GM18499 (cell line): ENCODE data around the gene ARHGEF4.
"Not testable (repeated sequence)": the region's sequence is repeated elsewhere in the genome, so short reads cannot be mapped to it uniquely, and the experiment has no call there.

Experiments used
- ATAC-seq: cut with Tn5 transposase; IDR thresholded peaks from one replicate; pipeline ENCODE4 v1.9.1; 2021; ENCODE audit warnings: moderate number of reproducible peaks; ENCODE audit not compliant: insufficient read depth, unreplicated experiment

The ARHGEF4 gene

DNA sequence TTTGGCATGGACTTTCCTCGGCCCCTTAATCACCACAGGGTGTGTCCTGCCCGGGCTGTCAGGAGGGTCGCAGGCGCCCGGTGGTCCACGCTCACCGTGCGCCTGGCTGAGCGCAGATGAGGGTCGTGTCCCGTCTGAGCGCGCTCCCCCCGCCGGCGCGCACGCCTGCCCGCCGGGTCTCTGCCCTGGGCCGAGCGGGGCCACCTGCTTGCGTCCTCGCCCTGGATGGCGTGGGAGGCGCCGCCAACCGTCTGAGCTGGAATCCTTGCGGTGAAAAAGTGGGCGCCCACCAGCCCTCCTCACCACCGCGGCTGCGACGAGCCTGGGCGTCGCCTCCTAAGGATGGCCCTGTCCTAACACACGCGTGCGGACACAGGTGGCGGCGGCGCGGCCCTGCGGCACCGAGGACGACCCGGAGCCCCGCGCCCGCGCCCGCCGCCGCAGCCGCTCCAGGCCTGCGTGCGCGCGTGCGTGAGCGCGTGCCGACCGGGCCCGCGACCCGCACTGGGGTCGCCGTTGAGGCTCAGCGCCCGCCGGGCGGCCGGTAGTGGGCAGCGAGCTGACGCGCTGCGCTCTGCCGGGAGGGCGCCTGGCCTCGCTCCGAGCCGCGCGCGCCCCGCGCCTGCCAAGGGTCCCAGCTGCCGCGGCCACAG, 126.6 kb downstream of the ARHGEF4 start:
- no peak for ATAC-seq

DNA sequence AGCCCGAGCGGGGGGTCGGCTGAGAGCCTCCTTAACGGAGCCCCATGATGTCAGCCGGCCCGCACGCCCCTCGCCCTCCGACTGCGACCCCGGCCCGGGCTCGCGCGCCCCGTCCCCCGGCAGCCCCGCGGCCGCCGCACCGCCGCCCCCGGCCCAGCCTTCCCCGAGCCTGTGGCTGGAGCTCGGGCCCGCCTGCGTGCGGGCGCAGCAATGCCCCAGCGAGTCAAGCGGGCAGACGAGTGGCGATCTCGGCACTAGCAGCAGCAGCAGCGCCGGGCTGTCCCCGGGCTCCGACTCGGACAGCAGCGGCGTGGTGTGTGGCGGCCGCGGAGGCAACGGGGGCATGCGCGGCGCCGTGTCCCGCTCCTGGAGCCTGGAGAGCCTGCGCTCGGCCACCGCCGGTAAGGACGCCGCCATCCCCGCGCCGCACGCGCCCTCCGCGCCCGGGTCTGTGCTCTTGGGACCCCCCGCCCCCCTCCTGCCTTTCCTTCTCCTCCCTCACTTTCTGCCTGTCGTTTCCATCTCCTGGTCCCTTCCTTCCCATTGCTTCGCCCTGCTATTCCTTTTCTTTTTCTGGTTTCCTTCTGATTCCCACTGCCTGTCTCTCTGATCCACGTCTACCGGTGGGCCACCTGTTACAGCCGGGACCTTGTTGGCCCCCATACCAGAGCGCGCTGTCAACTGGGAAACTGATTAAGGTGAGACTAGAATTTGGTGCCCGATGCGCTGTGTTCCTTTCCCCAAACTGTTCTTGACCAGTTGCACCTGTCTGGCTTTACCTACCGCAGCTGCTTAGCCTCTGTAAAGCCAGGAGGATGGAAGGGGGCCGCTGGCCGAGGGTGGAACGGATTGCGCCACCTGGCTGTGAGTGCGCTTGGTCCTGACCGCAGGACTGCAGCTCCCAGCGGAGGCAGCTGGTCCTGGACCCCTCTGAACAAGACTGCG, 127.4 kb downstream of the ARHGEF4 start:
- ATAC-seq, result no peak

DNA sequence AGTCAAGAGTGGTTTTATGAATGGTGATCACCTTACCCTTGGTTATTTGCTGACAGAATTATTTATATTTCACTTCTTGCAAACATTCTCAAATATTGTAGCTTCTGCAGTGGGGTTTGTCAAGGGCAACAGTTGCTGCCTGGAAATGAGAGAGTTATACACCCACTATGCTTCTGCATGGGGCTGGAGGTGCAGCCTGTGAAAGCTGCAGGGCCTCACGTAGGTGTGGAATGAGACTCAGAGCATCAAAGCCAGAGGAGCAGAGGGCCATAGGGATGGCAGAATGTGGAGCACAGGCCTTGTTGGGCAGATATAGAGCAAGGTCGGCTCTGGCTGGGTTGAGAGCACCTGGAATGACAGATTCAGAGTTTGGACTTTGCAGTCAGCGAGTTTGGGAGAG, 128.2 kb downstream of the ARHGEF4 start:
- no peak for ATAC-seq

DNA sequence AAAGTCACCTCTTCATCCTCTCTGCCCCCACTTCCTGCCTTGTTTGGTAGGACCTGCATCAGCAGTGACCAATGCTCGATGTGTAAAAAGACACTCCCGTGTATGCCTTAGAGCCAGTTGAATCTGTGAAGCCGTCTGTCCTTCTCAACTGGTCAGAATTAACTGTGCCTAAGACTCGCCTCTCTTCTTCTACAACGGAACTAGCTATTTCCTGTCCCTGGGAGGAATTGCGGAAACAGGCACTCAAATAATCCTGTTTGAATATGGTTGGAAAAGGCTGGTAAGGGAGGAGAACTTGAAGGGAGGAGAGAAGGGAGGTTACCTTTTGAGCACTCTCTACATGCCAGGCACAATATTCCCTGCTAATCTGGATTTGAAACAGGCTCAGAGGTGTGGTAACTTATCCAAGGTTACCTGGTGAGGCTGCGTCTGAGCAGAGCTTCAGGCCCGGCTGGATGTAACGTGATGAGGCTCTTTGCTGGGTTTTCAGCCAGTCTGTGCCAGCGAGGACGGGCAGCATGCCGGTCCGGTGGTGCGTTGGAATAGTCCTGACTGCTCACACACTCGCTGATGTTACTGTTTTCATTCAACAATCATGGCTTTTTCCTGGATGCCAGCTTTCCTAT, 129.5 kb downstream of the ARHGEF4 start:
- no peak for ATAC-seq

DNA sequence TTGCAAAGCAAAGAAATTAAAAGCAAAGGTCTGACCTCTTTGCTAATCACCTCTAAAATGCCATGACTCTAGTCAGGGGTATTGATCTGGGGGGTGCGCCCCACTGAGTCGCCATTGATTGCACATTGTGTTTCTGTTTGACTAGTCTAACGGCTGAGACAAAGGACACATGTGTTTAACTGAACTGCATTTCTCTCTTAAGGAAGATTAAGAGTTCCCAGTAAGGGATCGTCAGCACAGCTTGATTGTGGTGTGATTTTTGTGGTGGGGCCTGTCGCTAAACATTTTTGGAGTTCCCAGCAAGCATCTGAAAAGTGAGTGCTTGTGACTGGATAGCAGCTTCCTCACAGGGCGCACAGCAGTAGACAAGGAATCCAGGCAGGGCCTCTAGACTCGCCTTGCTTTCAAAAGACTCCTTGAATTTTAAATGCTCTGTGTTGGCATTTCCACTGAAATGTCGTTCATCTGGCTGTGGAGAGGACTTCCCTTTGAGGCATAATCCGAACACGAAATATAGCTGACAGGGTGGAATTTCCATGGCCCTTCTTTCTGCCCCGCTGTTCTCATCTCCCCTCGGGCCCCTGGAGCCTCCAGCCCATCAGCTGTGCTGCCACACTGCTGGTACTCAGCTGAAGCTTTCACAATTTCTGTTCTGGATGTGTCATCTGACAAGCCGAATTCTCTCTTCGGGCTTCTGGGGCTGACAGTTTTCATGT, 130.2 kb downstream of the ARHGEF4 start:
- ATAC-seq, result no peak

DNA sequence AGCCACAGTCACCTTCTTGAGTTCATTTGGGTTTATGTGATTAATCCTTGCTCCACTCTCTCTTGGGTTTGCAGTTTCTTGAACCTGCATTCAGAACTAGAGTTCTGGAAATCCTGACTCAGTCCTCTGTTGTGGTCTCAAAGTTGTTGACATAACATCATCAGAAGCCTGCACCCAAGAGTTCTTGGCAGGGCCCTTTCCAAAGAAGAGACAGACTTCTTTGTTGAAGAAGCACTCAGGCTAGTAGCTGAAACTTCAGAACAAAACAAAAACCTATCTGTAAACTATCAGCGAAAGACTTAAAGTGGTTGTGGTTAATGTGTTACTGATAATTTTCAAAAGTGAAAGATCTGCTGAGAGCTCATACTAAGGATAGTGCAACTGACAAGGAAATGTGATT, 135.7 kb downstream of the ARHGEF4 start:
- ATAC-seq, result no peak

DNA sequence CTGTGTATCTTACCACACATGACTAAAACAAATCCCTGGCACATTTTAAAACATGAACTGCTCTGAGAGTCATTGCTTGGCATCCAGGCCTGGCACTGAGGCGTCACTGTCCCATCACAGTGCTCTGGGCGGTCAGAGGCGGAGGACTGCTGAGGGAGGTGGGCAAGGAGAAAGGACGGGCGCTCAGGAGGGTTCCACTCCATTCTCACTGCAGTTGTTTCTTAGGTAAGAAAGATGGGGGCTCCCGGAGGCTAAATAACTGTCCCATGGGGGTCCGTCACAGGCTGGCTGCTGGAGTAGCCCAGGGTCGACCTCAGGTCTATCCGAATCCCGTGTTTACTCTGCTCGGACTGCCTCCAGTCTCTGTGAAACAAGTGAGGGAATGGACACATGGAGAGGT, 139.0 kb downstream of the ARHGEF4 start:
- ATAC-seq, result no peak

DNA sequence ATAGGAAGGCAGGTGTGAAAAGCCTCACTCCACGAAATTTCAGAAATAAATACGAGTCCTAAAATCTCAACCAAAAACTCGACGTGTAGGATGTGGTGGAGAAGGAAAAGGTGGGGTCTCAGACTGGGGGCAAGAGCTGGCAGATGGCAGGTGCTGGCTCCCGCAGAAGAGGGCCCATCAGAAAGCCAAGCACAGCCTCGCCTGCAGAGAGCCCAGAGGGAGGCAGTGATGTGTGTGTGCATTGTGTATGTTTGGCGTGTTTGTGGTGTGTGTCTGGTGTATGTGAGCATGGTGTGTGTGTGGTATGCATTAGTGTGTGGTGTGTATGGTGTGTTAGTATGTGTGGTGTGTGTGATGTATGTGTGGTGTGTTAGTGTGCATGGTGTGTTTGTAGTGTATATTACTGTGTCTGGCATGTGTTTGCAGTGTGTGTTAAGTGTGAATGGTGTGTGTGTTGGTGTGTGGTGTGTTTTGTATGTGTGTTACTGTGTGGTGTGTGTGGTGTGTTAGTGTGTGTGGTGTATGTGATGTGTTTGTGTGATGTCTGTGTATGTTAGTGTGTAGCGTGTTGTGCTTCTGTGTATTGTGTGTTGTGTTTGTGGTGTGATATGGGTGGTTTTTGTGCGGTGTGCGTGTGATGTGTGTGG, 140.0 kb downstream of the ARHGEF4 start:
- no peak for ATAC-seq

DNA sequence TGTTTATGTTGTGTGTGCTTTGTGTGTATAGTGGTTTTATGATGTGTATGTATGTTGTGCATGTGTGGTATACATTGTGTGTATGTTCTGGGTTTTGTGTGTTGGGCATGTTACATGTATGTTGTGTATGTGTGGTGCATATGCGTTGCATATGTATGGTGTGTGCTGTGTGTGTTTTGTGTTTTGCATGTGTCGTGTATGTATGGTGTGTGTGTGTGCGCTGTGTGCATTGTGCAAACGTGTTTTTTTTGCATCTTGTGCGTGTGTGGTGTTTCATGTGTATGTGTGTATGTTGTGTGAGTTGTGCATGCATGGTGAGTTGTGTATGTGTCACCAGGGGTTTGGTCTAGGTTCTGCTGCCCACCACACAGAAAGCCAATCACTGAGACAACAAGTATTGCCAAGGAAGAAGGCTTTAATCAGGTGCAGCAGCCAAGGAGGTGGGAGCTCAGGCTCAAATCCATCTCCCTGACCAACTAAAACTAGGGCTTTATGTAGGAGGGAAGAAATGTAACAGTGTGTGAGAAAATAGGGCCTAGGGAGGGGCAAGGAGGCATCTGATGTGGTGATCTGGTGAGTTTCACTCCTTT, 140.8 kb downstream of the ARHGEF4 start:
- no peak for ATAC-seq

DNA sequence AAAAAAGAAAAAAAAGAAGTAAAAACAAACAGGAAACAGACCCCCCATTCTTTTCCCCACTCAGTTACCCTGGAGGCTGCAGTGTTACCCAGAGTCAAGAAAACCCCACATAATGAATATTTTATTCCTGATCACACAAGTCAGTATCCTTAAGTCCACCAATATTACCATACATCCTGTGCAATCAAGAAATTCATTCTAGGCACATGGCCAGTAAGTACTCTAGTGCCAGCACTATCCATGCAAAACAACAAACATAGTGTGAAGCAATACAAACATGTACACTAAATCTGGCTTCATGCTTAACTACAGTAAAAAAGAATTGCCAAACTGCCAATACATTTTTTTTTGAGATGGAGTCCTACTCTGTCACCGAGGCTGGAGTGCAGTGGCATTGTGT, 145.0 kb downstream of the ARHGEF4 start:
- no peak for ATAC-seq

DNA sequence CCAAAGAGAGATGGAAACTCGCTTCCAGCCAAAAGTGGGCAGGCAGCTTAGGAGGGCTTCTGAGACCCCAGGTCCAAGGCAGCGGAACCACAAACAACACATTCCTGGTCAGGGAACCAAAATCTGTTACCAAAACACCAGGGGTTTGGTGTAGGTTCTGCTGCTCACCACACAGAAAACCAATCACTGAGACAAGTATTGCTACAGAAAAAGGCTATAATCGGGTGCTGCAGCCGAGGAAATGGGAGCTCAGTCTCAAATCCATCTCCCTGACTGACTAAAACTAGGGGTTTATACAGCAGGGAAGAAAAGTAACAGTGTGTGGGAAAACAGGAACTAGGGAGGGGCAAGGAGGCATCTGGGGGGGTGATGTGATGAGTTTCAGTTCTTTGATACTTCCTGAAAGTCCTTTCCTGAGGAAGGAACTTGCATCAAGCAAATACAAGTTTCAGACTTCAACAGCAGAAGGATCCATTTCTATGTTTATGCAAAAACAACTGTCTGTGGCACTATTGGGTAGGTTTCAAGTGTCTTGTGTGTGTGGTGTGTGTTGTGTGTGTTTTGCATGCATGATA, 148.6 kb downstream of the ARHGEF4 start:
- ATAC-seq, result no peak

DNA sequence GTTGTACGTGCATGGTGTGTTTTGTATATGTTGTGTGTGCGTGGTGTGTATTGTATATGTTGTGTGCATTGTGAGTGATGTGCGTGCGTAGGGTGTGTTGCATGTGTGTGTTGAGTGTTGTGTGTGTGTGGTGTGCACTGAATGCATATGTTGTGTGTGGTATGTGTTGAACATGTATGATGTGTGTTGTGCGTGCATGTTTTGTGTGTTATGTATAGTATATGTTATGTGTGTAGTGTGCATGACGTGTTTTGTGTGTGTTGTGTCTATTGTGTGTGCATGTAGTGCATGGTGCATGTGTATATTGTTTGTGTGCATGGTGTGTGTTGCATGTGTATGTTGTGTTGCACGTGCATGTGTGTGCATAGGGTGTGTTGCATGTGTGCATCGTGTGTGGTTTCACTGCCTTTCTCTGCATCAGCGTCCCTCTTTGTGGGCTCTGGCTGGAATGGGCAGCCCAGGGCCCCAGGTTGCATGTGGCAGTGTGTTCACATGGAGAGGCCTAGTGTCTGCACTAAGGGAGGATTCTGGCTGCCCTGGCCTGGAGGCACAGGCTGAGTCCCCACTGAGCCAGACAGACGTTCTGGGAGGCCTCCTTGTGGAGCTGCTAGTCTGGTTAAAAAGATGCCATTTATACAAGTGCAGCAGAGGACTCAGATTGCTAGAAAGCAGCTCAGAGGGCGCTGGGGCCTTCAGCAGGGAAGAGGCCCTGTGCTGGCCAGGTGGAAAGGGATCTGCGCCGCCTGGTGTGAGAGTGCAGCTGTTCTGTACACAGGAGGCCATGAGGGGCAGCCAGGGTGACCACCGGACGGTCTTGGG, 149.3 kb downstream of the ARHGEF4 start:
- no peak for ATAC-seq

DNA sequence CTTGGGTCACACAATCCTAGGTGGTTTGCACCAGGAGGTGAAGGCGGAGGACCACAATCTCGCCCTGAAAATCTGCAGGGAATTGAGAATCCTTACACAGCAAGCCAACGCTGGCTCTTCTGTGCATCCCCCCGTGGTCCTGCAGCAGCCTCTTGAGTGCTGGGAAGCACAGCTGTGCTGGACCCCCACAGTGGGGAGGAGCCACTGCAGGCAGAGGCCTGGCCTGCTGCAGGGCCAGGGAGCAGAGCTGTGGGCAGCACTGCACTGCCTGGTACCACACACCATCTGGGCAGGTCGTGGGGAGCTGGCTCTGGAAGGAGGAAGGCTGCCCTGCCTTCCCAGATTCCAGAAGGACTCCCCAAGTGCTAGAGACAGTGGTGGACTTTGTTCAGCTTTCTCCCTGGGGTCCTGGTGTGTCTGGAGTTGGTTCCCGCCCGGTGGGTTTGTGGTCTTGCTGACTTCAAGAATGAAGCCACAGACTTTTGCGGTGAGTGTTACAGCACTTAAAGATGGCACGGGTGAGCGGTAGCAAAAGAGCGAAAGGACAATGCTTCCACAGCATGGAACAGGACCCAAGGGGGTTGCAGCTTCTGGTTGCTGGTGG, 150.3 kb downstream of the ARHGEF4 start:
- ATAC-seq, result no peak

DNA sequence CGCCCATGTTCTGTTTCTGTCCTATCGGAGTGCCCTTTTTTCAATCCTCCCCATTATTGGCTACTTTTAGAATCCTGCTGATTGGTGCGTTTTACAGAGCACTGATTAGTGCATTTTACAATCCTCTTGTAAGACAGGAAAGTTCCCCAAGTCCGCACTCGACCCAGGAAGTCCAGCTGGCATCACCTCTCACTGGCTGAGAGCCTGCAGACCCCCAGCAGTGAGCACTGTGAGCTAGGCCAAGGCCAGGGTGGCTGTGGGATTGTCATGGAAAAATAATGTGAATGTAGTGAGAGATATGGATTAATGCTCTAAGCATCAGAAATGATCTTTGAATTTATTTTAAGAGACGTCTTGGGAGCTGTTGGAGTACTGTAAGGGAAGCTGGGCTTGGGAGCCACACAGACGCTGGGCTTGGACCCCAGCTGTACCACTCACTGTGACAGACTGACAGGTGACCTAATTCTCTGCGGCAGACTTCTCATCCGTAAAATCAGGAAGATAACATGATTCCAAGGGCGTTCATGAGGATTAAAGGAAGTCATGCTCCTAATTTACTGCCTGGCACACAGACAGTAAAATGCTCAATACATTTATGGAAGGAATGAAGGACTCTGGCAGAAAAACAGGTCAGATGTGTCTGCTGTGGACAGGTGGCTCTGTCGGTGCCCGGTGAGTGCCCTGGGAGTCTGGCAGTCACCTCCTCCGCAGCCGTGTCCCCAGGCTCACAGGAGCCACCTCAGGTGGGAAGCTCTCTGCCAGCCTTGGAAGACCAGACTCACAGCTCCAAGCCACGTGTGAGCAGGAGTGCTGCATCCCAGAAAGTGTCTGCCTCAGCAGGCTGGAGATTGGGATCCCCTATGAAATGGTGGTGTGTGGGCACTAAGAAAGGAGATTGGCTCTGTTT, 151.1 kb downstream of the ARHGEF4 start:
- ATAC-seq, result no peak

DNA sequence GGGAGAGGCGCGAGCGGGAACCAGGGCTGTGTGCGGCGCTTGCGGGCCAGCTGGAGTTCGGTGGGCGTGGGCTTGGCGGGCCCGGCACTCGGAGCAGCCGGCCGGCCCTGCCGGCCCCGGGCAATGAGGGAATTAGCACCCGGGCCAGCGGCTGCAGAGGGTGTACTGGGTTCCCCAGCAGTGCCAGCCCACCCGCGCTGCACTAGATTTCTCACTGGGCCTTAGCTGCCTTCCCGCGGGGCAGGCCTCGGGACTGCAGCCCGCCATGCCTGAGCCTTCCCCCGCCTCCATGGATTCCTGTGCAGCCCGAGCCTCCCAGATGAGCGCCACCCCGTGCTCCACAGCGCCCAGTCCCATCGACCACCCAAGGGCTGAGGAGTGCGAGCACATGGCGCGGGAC, 154.7 kb downstream of the ARHGEF4 start:
- not testable (repeated sequence) for ATAC-seq

DNA sequence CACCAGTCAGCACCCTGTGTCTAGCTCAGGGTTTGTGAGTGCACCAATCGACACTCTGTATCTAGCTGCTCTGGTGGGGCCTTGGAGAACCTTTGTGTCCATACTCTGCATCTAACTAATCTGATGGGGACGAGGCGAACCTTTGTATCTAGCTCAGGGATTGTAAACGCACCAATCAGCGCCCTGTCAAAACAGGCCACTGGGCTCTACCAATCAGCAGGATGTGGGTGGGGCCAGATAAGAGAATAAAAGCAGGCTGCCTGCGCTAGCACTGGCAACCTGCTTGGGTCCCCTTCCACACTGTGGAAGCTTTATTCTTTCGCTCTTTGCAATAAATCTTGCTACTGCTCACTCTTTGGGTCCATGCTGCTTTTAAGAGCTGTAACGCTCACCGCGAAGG, 155.3 kb downstream of the ARHGEF4 start:
- not testable (repeated sequence) for ATAC-seq

DNA sequence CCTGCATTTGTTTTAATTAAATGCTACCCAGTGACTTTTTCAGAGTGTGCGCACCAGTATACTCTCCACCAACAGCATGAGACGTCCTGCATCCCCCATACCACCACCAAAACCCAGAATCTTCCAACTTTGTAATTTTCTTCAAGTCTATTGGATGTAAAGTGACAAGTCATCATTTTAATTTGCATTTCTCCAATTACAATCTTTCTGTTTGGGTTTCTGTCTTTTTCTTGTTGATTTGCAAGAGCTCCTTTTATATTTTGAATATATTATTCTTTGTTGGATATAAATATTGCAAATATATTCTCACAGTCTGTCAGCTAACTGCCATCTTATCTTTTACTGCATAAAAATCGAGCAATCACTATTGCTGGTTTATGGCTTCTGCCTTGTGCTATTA, 160.0 kb downstream of the ARHGEF4 start:
- ATAC-seq, result no peak
